Measurements from ENCODE around the gene LMAN2L. TPM values are rescaled to one million over a fixed set of nuclear protein-coding genes. Genes with fewer than 3 reads are reported as not detected.
A peak's percentile ranks its signal among the peaks of the same experiment; 100 is the strongest.

LMAN2L gene
- total and polyA plus RNA-seq, 5 donors: 12.9 to 24.3 (median 19.8) TPM

- DNase-seq (no peak), ATAC-seq (no peak)
- Histone ChIP-seq H3K27me3 (ENCODE audit: control insufficient read depth, insufficient read depth) (no peaks in the 10 kb centered on the region), H3K9me3 (ENCODE audit: control insufficient read depth, low read length) (no peaks in the 10 kb centered on the region), H3K27ac (ENCODE audit: low read length) (no peak overlapping the region), H3K4me3 (ENCODE audit: low read length) (no peak overlapping the region), H3K4me1 (ENCODE audit: control insufficient read depth, insufficient read depth, low read length) (peaks cover 2% of the 10 kb centered on the region)
- 69% methylated on average over 2 of the region's 2 CpGs for WGBS
- intact Hi-C loops (cut with DNase I): loop anchor here in 1 of 4 donors (10.0 kb wide), 1 partner anchor 227 kb away; no protein-coding TSS in a partner anchor
Measured at GRCh38 chr2:96737831-96738230, 2.0 kb downstream of the LMAN2L start.

GRCh38 chr2:96737251-96737650, 2.6 kb downstream of the LMAN2L start:
- no peak for ATAC-seq

DNA sequence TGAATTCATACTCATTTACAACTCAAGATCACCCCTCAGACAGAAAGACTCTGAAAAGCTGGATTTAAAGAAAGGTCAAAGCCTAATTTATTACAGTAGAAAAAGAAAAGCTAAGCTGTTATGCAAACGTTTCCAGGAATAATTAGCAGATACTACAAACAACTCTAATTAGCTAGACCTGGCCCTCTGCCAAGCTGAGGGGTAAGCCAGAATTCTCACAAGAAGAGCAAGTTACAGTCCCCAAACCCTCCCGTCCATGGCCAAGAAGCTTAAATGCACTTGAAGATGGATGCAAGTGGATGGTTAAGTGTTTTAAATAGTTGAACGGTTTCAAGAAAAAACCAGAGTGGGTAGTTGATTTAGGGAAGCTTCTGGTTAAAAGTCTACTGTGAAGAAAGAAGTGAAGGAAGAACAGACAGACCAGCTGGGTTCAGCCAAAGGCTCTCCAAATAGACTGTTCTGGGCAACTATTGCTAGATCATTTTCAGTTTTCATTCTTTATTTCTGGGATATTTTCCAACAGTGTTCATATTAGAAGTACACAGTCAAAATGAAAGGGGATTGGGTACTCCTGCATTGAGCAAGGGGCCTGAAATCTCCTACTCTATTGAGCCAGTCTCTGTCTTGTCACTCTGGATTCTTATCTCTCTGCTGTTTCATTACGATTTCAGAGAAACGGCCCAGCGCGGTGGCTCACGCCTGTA, 4.8 kb downstream of the LMAN2L start:
- intact Hi-C loops (cut with DNase I): loop anchor here in 1 of 4 donors (10.0 kb wide), 1 partner anchor 230 kb away; no protein-coding TSS in a partner anchor
- Histone ChIP-seq H3K4me1 (ENCODE audit: control insufficient read depth, insufficient read depth, low read length) (peaks cover 4% of the 10 kb centered on the region), H3K9me3 (ENCODE audit: control insufficient read depth, low read length) (no peaks in the 10 kb centered on the region), H3K27me3 (ENCODE audit: control insufficient read depth, insufficient read depth) (no peaks in the 10 kb centered on the region), H3K4me3 (ENCODE audit: low read length) (no peak overlapping the region), H3K27ac (ENCODE audit: low read length) (peak overlapping the region; percentile 45)
- WGBS: 58% methylated on average over 8 of the region's 8 CpGs
- ATAC-seq (peak in 1 of 2 donors; percentile 57), DNase-seq (peak in 1 of 3 donors; percentile 63)

More at GRCh38 chr2:96737251-96737650, 2.6 kb downstream of the LMAN2L start:
- no peak overlapping the region for H3K27ac ChIP-seq (ENCODE audit: low read length)
- peaks cover 2% of the 10 kb centered on the region for H3K4me1 ChIP-seq (ENCODE audit: control insufficient read depth, insufficient read depth, low read length)
- no peaks in the 10 kb centered on the region for H3K27me3 ChIP-seq (ENCODE audit: control insufficient read depth, insufficient read depth)
- intact Hi-C loops (cut with DNase I): loop anchor here in 1 of 4 donors (10.0 kb wide), 1 partner anchor 228 kb away; no protein-coding TSS in a partner anchor
- WGBS: 74% methylated on average over 2 of the region's 2 CpGs
- H3K4me3 ChIP-seq (ENCODE audit: low read length): no peak overlapping the region
- no peak for DNase-seq
- H3K9me3 ChIP-seq (ENCODE audit: control insufficient read depth, low read length): no peaks in the 10 kb centered on the region

DNA sequence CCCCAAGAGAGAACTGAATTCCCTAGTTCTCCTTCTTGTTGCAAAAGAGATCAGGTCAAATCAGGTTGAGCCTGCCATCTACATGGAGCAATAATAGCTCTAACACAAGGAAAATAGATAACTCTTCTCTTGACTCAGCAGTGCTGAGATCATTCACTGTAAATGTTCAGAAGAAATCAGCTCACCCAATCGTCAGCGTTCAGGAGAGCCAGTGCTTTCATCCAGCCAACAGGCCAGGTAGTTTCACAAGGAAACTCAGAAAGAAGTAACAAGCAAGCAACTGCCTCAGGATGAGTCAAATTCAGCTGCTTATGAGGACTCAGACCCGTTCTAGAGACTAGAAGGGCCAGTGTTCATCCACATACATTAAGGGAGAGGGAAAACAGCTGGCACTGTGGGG, 5.9 kb downstream of the LMAN2L start:
- Histone ChIP-seq H3K27ac (ENCODE audit: low read length) (no peak overlapping the region), H3K27me3 (ENCODE audit: control insufficient read depth, insufficient read depth) (no peaks in the 10 kb centered on the region), H3K4me1 (ENCODE audit: control insufficient read depth, insufficient read depth, low read length) (peaks cover 3% of the 10 kb centered on the region), H3K4me3 (ENCODE audit: low read length) (no peak overlapping the region), H3K9me3 (ENCODE audit: control insufficient read depth, low read length) (no peaks in the 10 kb centered on the region)
- DNase-seq (no peak), ATAC-seq (no peak)
- intact Hi-C loops (cut with DNase I): loop anchor here in 1 of 4 donors (10.0 kb wide), 1 partner anchor 231 kb away; no protein-coding TSS in a partner anchor
- WGBS: 86% methylated on average over 3 of the region's 3 CpGs

DNA sequence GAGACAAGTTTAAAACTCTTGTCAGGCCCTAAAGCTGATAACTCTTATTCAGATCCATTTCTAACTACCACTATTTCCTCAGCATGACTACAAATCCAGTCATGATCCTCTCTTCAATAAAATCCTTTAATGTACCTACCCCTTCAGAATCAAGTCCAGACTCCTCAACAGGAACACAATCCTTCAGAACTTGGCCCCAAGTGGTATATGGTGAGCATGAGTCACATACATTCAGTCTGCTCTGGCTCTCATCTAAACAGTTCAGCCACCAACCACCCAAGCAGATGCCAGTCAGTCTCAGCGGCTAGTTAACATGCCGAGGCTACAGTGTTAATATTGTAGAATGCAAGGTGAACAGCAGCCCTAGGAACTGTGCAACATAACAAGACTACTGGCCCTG, 9.7 kb downstream of the LMAN2L start:
- 91% methylated on average over 2 of the region's 2 CpGs for WGBS
- Histone ChIP-seq H3K9me3 (ENCODE audit: control insufficient read depth, low read length) (no peaks in the 10 kb centered on the region), H3K27me3 (ENCODE audit: control insufficient read depth, insufficient read depth) (no peaks in the 10 kb centered on the region), H3K4me3 (ENCODE audit: low read length) (no peak overlapping the region), H3K4me1 (ENCODE audit: control insufficient read depth, insufficient read depth, low read length) (peaks cover 3% of the 10 kb centered on the region), H3K27ac (ENCODE audit: low read length) (peak overlapping the region; percentile 37)
- DNase-seq (no peak), ATAC-seq (peak in 1 of 2 donors; percentile 46)
- intact Hi-C loops (cut with DNase I): loop anchor here in 1 of 4 donors (10.0 kb wide), 1 partner anchor 235 kb away; no protein-coding TSS in a partner anchor

DNA sequence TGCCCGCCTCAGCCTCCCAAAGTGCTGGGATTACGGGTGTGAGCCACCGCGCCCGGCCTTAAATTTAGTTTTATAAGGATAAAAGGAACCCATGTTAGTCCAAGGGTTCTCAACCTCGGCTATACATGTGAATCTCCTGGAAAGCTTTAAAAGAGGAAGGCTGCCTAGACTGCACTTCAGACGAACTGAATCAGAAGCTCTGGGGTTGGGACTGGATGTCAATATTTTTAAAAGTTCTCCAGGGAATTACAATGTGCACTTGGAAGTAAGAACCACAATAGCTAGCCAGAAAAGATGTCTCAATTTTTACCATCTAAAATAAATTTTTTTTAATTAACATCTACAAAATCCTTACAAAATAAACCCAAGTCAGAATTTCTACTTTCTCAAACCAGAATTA, 10.1 kb downstream of the LMAN2L start:
- H3K4me3 ChIP-seq (ENCODE audit: low read length): no peak overlapping the region
- WGBS: 80% methylated on average over 7 of the region's 7 CpGs
- ATAC-seq: peak; percentile 28 to 43
- no peak overlapping the region for H3K27ac ChIP-seq (ENCODE audit: low read length)
- H3K9me3 ChIP-seq (ENCODE audit: control insufficient read depth, low read length): no peaks in the 10 kb centered on the region
- no peak for DNase-seq
- intact Hi-C loops (cut with DNase I): loop anchor here in 1 of 4 donors (10.0 kb wide), 1 partner anchor 235 kb away; no protein-coding TSS in a partner anchor
- H3K4me1 ChIP-seq (ENCODE audit: control insufficient read depth, insufficient read depth, low read length): peaks cover 3% of the 10 kb centered on the region
- no peaks in the 10 kb centered on the region for H3K27me3 ChIP-seq (ENCODE audit: control insufficient read depth, insufficient read depth)

- H3K27ac ChIP-seq (ENCODE audit: low read length): no peak overlapping the region
- no peaks in the 10 kb centered on the region for H3K9me3 ChIP-seq (ENCODE audit: control insufficient read depth, low read length)
- H3K27me3 ChIP-seq (ENCODE audit: control insufficient read depth, insufficient read depth): no peaks in the 10 kb centered on the region
- ATAC-seq: no peak
- 92% methylated on average over 5 of the region's 5 CpGs for WGBS
- no peak overlapping the region for H3K4me3 ChIP-seq (ENCODE audit: low read length)
- intact Hi-C loops (cut with DNase I): no loop called here
- no peak for DNase-seq
- H3K4me1 ChIP-seq (ENCODE audit: control insufficient read depth, insufficient read depth, low read length): peaks cover 3% of the 10 kb centered on the region
Measured at GRCh38 chr2:96727431-96727830, 12.4 kb downstream of the LMAN2L start.

DNA sequence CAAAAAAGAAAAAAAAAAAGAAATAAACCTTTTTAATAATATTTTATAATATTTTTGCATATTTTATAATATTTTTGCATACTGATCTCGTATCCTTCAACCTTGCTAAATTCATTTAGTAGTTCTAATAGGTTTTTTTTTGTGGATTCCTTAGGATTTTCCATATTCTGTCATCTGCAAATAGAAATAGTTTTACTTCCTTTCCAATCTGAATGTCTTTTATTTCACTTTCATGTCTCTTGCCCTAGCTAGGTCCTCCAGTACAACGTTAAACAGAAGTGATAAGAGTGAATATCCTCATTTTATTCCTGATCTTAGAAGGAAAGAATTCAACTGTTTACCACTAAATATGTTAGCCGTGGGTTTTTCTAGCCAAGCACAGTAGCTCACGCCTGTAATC, 13.7 kb downstream of the LMAN2L start:
- 80% methylated on average over 4 of the region's 4 CpGs for WGBS
- ATAC-seq: no peak
- Histone ChIP-seq H3K4me3 (ENCODE audit: low read length) (no peak overlapping the region), H3K9me3 (ENCODE audit: control insufficient read depth, low read length) (no peaks in the 10 kb centered on the region), H3K27ac (ENCODE audit: low read length) (no peak overlapping the region), H3K27me3 (ENCODE audit: control insufficient read depth, insufficient read depth) (no peaks in the 10 kb centered on the region), H3K4me1 (ENCODE audit: control insufficient read depth, insufficient read depth, low read length) (peaks cover 3% of the 10 kb centered on the region)
- intact Hi-C loops (cut with DNase I): no loop called here
- no peak for DNase-seq

DNA sequence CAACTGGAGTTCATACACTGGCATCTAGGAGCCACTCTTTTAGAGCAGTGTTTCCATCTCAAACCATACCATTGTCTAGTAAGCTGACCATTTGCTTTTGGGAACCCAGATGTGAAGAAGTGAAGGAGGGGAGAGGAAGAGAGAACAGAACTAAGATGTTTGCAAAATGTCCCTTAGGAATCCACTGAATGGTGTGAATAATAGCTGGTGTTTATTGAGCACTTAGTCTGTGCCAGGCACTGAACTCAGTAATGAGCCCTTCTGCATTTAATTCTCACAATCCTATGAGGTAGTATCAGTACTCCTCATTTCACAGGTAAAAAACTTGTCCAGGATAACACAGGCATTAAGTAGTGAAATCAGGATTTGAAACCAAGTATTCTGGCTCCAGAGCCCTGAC, 23.5 kb downstream of the LMAN2L start:
- H3K27me3 ChIP-seq (ENCODE audit: control insufficient read depth, insufficient read depth): no peaks in the 10 kb centered on the region
- H3K4me1 ChIP-seq (ENCODE audit: control insufficient read depth, insufficient read depth, low read length): no peaks in the 10 kb centered on the region
- ATAC-seq (no peak), DNase-seq (no peak)
- H3K27ac ChIP-seq (ENCODE audit: low read length): no peak overlapping the region
- no peaks in the 10 kb centered on the region for H3K9me3 ChIP-seq (ENCODE audit: control insufficient read depth, low read length)
- H3K4me3 ChIP-seq (ENCODE audit: low read length): no peak overlapping the region
- intact Hi-C loops (cut with DNase I): no loop called here

- H3K27me3 ChIP-seq (ENCODE audit: control insufficient read depth, insufficient read depth): no peaks in the 10 kb centered on the region
- WGBS: 86% methylated on average over 5 of the region's 5 CpGs
- no peak overlapping the region for H3K4me3 ChIP-seq (ENCODE audit: low read length)
- intact Hi-C loops (cut with DNase I): no loop called here
- H3K27ac ChIP-seq (ENCODE audit: low read length): no peak overlapping the region
- H3K9me3 ChIP-seq (ENCODE audit: control insufficient read depth, low read length): no peaks in the 10 kb centered on the region
- ATAC-seq: no peak
- H3K4me1 ChIP-seq (ENCODE audit: control insufficient read depth, insufficient read depth, low read length): no peaks in the 10 kb centered on the region
- no peak for DNase-seq
Measured at GRCh38 chr2:96715658-96716057, 24.2 kb downstream of the LMAN2L start.

GRCh38 chr2:96710985-96711384, 28.9 kb downstream of the LMAN2L start:
- WGBS: 79% methylated on average over 3 of the region's 3 CpGs
- intact Hi-C loops (cut with DNase I): no loop called here
- Histone ChIP-seq H3K27ac (ENCODE audit: low read length) (no peak overlapping the region), H3K27me3 (ENCODE audit: control insufficient read depth, insufficient read depth) (no peaks in the 10 kb centered on the region), H3K9me3 (ENCODE audit: control insufficient read depth, low read length) (no peaks in the 10 kb centered on the region), H3K4me1 (ENCODE audit: control insufficient read depth, insufficient read depth, low read length) (no peaks in the 10 kb centered on the region), H3K4me3 (ENCODE audit: low read length) (no peak overlapping the region)
- DNase-seq: no peak
- no peak for ATAC-seq
